Activated CD8-positive, alpha-beta memory T cell treated with anti-CD3 and anti-CD28 coated beads, Interleukin-2, amount 50 U/mL, for 4 hours (primary cell): ENCODE data around the gene NBEA.
"Not testable (repeated sequence)": the region's sequence is repeated elsewhere in the genome, so short reads cannot be mapped to it uniquely, and the experiment has no call there.

Experiments
- DNase-seq: peaks from one replicate; pipeline ENCODE4 v3.0.0-alpha.2; 2020

The NBEA gene

DNA sequence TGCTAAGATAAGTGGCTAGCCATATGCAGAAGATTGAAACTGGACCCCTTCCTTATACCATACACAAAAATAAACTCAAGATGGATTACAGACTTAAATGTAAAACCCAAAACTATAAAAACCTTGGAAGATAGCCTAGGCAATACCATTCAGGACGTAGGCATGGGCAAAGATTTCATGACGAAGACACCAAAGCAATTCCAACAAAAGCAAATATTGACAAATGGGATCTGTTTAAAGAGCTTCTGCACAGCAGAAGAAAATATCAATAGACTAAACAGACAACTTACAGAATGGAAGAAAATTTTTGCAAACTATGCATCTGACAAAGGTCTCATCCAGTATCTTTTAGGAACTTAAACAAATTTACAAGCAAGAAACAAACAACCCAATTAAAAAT is 466.2 kb downstream of the NBEA start:
- DNase-seq, result not testable (repeated sequence)

DNA sequence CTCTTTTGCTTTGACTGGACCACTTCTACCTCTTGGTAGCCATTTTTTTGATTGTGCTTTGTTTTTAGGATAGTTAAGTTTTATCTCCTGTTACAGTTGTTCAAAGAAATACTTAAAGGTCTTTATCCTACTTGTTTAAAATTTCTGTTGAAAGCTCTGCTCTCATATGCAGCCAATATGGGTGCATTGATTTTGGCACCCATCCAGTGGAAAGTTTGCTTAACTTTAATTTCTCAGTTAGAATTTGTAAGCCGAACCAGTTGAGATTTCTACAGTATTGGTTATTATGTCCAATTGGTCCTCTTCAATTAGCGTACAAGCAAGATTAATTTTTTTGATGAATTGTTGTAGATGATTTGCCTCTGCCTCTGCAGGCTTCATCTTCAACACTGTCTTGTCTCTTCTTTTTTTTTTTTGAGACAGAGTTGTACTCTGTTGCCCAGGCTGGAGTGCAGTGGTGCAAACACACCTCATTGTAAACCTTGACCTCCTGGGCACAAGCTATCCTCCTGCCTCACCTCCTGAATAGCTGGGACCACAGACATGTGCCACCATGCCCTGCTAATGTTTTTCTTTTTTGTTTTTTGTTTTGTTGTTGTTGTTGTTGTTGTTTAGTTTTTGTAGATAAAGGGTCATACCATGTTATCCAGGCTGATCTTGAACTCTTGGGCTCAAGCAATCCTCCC is 469.1 kb downstream of the NBEA start:
- DNase-seq, result no peak

DNA sequence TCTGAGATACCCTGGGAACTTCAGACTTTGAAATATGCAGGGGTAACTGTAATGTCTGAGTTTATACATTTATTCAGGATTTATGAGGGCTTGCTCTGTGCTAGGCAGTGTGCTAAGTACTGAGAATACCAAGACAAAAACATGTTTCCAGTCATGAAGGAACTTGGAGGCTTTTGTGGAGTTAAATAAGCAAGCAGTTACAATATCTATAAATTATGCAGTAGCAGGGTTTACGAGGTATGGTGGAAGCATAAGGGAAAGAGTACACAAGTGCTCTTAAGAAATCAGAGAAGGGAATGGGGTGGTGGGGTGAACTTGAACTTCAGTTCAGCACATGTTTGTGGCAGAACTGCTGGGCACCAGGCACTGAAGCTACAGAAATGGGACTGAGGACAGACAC is 506.4 kb downstream of the NBEA start:
- no peak for DNase-seq

DNA sequence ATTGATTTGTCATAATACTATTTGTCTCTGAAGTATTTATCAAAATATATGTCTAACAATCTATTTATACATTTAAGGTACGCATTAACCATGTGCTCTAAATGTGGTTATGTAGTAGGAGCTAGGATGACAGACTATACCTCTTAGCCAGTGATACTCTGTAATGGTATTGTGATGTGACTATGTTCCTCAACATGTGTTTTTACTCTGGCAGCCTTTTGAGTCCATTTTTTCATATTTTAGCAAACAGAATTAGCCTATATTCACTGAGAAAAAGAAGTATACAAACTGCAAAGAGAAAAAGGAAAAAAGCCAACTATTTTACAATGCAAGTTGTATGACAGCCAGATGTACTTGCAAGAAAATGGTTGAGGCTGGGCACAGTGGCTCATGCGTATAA is 507.8 kb downstream of the NBEA start:
- no peak for DNase-seq

DNA sequence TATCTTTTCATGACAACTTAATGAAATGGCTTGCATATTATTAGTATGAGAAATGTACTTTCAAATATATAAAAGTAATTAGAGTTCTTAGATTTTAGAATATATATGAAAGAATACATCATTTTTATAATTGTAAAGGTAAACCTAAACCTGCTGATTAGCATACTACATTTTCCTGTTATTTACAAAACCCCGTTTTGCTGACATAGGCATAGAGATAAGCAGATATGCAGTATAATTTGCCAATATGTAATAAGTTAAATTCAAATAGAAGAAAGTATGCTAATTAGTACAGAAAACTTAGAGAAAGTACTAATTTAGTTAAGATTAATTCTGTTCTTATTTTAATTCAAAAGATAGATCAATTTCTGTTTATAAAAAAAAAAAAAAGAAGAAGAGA is 513.0 kb downstream of the NBEA start:
- no peak for DNase-seq

DNA sequence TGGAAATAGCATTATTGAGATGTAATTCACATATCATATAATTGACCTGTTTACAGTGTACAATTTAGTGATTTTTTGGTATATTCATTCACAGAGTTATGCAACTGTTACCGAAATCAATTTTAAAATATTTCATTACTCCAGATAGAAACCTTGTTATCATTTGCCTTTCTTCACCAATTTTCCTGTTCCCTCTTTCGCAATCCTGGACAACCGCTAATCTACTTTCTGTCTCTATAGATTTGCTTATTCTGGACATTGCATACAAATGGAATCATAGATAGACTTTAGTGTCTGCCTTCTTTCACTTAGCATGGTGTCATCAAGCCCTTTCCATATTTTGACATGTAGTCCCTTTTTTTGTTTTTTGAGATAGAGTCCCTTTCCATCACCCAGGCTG is 515.2 kb downstream of the NBEA start:
- no peak for DNase-seq

DNA sequence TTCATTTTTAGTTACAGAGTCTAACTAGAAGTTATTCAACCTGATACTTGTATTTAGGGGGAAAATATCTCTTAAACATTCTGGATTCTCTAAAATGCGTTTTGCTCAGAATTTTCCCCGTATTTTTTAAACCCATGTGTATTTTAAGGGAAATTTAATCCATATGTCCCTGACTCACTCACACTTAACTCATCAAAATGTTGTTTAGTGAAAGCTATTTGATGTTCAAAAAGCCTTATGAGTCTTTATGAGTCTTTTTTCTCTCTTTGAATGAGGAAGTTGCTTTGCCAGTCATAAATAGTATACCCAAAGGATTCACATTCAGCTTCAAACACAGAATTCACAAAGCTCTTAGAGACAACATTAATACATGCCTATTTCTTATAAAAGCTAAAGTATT is 518.0 kb downstream of the NBEA start:
- no peak for DNase-seq

DNA sequence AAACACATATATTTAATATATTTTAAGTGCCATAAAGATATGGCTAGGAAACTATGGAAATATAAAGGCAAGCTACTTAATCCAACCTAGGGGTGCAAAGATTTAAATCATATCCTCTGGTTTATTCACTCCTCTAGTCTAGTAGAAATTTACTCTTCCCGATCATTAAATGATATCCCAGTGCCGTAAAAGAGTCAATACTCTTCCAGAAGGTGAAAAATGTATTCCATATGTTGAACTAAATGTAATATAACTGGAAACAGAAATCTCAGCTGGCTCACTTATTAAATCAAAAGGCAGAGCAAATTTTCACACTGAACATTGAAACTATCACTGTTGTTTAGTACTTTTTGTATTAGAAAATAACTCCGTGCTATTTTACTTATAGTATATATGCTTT is 523.3 kb downstream of the NBEA start:
- DNase-seq, result no peak

DNA sequence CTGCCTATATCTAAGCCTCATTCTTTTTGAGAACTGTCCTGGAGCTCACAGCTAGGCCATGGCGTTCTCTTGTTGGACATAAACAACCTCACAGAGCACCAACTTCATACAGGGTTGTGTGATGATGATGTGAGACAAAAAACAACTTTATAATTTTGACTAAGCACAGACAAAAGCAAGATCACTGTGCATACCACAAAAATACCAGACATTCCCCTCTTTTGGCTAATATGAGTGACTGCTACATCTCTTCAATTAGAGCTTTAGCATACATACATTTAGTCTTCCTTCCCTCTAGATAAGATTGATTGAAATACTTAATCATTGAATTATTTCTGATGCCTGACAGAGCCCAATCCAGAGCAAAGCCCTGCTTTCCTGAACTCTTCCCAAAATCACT is 526.1 kb downstream of the NBEA start:
- DNase-seq, result no peak

DNA sequence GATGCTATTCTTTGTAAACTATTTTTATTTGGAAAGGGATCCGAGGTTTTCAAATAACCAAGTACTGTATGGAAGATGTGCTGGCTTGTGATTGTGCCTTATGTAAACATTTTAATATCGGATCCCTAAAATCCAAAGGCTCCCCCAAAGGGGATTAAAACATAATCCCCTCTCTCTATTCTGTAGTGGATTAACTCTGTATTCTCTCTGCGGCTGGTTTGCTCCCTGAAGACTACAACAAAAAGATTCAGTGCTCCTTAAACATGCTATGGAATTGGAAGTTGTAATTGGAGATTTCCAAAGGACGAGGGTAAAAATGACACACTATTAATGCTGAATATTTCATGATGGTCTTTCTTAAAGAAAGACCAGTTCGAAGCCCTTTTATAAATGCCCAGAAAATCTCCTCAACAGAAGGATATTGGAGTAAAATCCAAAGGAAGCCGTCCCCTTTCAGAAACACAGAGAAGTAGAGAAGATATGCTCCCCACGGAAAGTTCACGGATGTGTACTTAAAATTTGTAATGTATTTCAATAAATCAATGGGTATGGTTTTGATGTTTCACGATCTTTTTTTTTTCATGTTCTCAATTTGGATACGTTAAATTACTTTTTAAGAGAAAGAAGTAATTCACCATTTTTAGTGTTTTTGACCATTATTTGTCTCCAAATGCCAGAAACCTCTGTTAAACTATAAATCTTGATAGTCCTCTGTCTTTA is 527.9 kb downstream of the NBEA start:
- DNase-seq, result no peak

DNA sequence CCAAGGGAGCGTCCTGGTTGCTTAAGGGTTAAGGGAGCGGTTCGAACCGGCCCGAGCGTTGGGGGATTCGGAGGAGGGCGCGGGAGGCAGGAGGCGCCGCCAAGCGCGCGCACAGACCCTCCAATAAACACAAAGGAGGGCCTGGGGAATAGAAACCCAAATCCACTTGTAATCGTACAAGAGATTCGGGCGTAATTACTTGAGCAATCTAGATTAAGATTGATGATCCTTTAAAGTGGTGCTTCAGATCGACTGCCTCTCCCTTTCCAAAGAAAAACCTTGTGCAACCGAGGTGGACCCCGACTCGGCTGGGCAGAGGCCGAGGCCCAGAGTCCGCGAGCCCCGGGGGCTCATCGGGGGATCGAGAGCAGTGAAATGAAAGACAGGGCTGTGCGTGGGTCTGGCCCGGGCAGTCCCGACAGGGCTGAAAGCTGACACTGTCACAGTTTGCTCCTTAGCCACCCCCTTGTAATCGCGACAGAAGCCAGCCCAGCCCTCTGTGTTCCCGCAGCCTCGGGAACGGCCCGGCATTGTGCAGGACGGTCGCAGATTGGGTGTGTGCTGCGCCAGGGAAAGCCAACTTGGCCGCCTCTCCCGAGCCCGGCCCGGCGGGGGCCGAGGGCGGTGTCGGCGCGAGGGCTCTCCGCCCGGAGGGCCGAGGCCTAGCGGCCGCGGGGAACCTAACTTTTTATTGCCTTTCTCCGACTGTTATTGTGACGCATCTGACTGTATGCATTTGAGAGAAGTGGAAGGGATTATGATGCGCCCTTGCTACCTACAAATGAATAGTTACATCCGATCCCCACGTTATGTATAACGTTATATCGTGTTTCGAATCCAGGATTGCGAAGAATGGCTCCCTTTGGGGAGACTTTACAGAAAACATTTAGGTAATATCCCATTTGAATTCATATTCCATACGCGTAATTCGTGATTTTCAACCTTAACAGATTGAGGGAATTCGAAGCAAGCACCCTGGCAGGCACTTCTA is 528.9 kb downstream of the NBEA start:
- DNase-seq, result no peak

DNA sequence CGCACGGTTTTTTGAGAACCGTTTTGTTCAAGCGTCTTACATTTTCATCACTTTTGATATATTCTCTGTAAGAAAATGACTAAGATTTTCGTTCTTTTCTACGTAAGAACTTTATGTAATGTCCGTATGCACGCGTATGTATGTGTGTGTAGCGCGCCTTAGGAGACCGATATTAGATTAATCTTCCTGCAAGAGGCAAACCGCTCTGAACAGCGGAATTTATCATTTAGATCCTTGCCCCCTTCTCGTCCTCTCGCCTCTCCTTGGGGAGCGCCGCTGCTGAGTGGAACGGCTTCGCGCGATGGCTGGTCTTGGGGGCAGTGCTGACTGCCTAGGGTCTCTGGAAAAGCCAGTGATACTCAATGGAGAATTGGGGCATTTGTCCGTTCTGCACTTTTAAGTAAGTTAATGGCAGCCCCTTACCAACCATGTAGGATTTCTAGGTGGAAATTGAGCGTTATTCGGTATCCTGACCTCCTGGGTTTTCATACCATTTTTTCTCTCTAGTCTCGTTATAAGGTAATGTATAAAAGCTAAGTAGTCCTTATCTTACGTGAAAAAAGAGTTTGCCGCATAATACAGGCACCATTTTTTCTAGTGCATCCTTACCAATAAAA is 529.7 kb downstream of the NBEA start:
- no peak for DNase-seq

DNA sequence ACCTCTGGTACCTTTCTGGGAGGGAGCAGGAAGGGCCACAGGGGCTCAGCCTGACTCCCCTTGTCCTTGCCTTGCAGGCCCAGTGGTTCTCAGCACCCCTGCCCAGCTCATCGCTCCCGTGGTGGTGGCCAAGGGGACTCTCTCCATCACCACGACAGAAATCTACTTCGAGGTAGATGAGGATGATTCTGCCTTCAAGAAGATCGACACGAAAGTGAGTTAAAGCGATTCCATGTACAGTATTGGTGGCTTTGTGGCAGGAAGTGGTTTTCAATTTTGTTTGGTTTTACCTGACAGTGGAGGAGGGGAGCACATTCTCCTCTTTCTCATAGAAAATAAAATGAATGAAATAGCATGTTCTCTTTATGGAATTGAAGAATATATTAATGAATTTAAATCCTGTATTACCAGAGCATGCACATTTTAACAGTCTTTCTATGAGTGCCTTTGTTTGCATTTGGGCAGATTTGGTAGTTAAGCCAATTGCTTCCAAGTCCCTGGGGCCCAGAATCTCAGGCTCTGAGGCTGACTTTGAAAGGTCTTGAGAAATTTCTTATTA is 530.3 kb downstream of the NBEA start:
- no peak for DNase-seq

DNA sequence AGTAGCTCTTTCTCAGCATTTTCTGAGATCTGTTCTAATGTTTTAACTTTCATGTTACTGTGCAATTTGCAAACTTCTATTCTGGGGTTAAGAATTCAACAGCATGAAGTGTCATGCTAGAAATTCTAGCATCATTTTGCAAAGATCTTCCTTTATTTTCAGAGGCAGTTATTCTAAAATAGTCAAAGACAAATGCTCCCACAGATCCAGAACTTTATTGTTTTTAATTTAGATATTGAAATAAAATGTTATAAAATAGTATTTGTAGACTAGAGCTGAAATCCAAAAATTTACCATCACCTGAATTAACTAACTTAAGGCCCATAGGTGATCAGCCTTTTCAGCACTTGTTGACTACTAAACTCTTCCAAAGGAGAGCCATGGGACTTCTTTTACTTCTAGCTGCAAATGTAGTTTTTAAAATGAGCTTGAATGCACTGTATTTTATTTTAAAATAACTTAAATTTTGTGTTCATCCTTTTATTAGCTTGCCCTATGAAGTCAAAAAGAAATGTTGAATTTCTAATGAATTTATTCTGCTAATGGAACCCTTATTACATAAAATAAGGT is 531.2 kb downstream of the NBEA start:
- no peak for DNase-seq

DNA sequence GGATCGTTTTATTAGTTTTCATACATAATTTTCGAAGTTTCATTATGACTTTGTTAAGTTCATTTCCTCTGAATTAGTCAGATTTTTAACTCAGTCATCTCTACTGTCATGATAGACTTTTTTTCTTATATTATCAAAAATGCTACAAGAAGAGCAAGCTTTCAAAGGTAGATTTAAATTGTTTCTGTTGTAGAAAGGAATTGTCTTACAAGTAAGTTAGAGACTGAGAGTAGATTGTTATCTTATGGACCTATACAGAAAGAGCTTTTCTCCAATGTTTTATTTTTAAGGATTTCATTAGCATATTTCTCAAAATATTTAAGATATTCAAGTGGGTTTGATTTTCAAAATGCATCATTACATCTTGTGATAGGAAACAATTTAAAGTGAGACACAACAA is 531.7 kb downstream of the NBEA start:
- DNase-seq, result no peak

DNA sequence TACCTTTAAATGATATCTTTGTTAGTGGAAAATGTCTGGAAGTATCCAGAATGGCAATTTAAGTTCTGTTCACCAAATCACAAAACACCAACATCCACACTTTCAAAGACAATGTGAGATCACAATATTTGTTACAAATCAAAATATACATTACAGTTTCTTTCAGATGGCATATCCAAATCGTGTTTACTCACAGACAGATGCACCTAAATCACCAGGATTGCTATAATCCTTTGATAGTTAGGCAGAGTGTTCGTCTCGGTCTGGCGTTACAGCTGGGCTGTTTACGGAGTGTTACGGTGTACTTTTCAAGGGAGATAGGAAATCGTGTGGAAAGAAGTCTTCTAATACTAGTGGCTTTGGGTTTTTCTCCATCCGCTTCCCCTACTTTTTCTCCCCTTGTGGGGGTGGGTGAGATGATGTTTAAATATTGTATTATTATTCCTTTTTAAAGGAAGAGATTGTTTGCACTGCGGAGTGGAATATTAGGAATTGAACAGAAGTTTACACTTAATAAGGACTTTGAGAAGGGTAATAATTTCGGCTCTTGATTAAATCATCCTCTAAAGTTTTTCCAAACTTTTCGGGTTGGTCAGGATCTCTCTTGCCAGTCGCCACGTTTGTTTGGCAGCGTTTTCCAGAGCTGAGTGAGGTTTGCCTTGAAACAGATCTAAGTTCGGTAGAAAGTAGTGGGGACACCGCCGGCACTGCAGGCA is 532.6 kb downstream of the NBEA start:
- DNase-seq, result no peak

DNA sequence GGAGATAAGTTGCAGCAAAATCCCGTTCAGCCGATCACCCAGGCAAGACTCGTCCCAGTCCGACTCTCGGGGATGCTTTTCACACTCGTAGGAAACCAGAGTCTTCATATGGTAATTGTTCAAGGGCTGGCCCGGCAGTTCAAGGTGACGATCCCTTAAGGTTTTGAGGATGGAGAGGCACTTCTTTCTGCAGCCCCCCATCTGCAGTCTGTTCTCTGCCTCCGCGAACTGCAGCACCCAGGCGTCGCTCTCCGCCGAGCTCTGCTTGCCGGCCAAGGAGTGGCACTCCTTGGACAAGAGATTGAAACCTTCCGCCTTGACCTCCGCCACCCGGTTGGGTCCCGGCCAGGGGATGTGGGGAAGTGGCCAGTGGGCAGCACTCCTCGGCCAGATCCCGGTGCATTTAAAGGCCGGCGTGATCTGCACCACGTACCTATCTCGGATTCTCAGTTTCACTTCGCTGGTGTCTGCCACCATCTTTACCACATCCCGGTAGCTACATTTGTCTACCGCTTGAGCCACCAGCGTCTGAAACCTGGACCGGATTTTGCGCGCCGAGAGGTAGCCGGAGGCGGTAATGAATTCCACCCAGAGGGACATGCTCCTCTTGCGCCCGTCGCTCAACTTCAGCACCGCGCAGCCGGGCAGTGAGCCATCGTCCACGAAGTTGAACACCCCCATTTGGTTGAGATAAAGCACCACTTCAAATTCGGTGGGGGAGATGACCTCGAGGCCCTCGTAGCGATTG is 533.3 kb downstream of the NBEA start:
- DNase-seq, result no peak

DNA sequence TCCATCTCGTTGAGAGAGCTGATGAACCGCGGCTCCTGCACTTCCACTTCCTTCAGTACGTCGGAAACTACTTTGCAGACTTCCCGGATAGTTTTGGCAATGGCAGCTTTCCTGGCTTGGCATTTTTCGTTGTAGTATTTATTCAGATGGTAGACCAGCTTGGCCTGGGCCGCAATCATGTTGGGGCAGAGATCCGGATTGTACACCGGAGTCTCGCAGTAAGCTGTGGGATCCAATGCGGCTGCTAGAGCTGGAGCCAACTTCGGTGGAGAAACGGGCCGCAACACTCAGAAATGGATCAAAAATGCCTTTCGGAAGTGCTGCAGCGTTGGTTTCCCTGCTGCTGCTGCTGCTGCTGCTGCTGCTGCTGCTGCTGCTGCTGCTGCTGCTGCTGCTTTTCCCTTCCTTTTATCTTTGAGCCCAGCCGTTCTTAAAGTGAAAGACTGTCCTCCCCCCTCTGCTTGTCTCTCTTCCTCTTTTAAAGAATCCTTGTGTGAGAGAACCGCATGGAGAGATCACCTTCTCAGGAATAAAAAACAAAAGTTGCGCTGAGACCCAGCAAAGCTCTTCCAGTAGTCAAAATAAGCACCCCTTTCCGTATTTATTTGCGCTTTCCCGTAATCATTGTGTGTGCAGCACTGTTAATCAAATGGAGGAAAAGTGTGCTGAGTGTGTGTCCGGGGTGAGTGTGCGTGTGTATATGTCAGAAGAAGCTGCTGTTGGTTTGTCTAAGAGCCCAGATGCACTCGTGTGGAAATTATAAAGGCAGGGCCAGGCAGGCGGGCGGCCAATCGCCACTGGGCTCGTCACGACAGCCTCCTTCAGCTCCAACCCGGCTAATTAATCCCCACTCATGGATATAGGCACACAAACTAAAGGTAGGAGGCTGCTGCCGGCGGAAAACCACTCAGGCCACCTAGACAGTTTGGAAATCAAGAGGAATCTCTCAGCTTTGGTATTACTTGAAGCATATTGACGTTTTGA is 534.2 kb downstream of the NBEA start, which contains the start of gene MAB21L1:
Gene MAB21L1, minus strand, starts transcription at position 730 of the 984 bp plus-strand sequence. Its CDS starts 551 bp downstream, at position 179.
- DNase-seq, result no peak

DNA sequence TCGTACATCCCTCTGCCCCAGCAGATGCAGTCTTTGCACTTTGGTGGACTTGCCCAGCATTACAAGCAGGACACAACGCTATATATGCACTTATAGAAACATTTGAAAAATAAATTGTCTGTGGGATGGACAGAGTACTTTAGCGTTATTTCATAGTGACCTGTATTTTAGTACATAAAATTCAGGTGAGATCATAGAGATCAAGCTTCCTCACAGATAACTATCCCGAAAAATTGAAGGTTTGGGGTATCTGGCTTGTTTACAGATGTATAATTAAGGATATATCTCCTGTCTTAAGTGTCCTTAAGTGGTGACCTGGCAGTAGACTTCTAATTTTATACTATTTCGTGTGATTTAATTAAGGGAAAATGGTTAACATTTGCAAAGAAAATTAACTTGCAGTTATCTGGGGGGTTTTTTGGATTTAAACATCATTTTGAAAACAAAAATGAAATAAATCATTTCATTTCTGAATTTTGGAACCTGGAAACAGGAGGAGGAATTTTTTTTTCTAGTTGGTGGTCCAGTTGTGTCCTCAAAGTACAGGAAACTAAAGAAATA is 535.4 kb downstream of the NBEA start:
- DNase-seq, result no peak
